ENCODE data around the gene PLSCR4.

- TF ChIP-seq POLR2A (IDR thresholded peaks at IDR 0.05), result no peak
- TF ChIP-seq CTCF (IDR thresholded peaks at IDR 0.05), result no peak
These were observed 3.0 kb downstream of the PLSCR4 start for GRCh38 chr3:146247911-146248310.
